ENCODE data around the gene SLC22A12.
"Not testable (repeated sequence)": the region's sequence is repeated elsewhere in the genome, so short reads cannot be mapped to it uniquely, and the experiment has no call there.

Gene SLC22A12

DNA sequence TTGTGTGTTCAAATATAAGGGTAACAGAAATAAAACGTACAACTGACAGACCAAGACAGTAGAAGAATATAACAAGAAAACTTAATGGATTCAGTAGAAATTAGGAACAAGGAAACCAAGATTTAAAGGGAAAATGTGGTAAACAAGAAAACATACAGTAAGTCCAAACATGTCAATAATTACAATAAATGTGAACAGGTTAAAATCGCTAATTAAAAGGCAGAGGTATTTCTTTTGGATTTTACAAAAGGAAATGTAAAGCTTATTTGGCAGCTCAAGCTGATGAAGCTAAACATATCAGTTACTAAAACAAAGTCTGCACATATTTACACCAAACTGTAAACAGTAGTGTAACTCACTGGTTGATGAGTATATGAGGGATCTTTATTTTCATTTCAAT is 2.3 kb upstream of the SLC22A12 start:
- no peak for DNase-seq

DNA sequence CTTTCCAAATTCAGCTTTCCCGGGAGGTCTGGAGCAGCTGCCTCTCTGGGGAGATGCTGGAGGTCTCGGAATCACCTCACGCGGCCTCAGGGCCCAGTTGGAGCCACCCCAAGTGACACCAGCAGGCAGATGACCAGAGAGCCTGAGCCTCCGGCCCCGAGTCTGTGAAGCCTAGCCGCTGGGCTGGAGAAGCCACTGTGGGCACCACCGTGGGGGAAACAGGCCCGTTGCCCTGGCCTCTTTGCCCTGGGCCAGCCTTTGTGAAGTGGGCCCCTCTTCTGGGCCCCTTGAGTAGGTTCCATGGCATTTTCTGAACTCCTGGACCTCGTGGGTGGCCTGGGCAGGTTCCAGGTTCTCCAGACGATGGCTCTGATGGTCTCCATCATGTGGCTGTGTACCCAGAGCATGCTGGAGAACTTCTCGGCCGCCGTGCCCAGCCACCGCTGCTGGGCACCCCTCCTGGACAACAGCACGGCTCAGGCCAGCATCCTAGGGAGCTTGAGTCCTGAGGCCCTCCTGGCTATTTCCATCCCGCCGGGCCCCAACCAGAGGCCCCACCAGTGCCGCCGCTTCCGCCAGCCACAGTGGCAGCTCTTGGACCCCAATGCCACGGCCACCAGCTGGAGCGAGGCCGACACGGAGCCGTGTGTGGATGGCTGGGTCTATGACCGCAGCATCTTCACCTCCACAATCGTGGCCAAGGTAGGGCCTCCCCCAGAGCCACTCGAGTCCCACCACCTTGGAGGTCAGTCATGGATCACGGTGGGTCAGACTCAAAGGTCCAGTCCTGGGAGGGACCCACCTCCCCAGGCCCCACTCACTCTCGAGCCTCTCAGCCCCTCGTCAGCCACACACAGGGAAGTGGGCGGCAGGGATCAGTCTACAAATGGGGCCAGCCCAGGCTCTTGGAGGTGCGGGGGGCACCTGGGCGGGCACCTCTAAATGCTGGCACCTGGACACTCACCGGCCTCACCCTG is 525 bp downstream of the SLC22A12 start:
- no peak for DNase-seq

DNA sequence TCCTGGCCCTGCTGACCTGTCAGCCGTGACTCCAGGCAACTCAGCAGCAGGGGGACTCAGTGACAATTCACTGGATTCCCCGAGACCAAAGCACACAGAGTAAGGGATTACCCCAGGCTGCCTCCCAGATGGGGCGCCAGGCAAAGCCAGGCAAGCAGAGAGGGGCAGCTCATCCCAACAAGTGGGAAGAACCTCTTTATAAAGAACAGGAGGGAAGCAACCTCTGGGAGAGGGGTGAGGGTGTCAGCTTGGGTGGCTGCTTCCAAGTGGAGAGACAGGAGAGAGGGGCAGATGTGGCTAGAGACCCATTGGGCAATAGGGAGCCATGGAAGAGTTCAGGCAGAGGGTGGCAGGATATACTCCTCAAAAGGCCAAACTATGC is 1.2 kb downstream of the SLC22A12 start:
- DNase-seq = no peak

DNA sequence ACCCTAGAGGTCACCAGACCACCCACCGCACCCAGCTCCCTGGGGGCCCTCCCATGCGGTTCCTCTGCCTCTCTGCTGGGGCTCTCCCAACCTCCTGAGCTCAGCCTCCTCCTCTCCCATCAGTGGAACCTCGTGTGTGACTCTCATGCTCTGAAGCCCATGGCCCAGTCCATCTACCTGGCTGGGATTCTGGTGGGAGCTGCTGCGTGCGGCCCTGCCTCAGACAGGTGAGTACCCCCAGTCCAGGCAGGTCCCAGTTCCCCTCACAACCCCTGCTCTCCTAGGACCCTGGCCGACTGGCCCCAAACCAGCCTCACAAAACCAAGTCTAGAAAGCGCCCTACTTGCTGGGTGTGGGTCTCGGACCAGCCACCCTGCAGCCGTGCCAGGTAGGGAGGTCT is 1.6 kb downstream of the SLC22A12 start:
- no peak for DNase-seq

DNA sequence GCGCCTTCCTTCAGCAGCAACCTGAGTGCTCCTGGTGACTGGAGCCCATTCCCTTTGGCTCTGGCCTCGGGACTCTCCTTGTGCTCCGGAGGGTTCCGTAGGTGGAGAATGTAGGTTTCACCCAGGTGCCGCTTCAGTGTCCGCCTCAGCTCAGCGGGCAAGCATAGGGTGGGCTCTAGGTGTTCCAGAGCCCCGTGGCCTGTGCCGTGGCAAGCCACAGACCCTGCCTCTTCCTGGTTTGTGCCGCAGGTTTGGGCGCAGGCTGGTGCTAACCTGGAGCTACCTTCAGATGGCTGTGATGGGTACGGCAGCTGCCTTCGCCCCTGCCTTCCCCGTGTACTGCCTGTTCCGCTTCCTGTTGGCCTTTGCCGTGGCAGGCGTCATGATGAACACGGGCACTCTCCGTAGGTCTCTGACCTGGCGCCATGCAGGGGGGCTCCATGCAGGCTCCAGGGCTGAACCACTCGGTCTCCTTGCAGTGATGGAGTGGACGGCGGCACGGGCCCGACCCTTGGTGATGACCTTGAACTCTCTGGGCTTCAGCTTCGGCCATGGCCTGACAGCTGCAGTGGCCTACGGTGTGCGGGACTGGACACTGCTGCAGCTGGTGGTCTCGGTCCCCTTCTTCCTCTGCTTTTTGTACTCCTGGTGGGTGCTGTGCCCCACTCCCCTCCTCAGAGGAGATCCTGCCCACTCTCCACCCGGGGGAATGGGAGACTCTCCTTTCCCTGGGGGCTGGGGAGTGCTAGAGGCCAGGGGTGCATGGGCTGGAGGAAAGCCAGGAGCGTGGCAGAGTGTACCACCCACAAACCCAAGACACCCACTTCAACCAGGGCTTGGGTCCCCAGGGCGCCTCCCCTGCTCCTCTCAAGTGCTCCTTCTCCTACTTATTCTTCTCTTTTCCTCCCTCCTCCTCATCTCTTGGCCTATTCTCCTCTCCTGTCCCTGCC is 2.4 kb downstream of the SLC22A12 start:
- DNase-seq = no peak

DNA sequence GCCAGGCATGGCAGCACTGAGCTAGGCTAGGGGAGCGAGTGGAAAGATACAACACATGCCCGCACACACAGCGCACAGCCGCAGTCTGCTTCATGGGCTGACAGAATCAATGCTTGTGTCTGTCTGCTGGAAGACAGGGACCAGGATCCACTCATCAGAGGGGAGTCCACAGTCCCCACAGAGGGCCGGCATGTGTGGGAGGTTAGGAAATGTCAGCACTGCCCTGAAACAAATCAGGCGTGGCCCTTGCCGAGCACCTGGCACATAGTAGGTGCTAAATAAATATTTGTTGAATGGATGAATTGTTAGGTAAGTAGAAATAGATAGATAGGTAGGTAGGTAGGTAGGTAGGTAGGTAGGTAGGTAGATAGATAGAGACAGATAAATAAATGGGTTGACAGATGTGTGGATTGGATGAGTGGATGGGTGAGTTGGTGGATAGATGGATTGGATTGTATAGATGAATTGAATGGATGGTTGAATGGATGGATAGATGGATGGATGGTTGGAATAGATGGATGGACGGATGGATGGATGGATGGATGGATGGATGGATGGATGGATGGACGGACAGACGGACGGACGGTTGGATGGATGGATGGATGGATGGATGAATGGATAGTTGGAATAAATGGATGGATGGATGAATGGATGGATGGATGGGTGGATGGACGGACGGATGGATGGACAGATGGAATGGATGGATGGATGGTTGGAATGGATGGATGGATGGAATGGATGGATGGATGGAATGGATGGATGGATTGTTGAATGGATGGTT is 3.3 kb downstream of the SLC22A12 start:
- DNase-seq = no peak

DNA sequence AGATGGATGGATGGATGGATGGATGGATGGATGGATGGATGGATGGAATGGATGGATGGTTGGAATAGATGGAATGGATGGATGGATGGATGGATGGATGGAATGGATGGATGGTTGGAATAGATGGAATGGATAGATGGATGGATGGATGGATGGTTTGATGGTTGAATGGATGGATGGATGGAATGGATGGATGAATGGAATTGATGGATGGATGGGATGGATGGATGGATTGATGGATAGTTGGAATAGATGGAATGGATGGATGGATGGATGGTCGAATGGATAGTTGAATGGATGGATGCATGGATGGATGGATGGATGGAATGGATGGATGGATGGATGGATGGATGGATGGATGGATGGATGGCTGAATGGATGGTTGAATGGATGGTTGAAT is 4.9 kb downstream of the SLC22A12 start:
- DNase-seq = not testable (repeated sequence)

DNA sequence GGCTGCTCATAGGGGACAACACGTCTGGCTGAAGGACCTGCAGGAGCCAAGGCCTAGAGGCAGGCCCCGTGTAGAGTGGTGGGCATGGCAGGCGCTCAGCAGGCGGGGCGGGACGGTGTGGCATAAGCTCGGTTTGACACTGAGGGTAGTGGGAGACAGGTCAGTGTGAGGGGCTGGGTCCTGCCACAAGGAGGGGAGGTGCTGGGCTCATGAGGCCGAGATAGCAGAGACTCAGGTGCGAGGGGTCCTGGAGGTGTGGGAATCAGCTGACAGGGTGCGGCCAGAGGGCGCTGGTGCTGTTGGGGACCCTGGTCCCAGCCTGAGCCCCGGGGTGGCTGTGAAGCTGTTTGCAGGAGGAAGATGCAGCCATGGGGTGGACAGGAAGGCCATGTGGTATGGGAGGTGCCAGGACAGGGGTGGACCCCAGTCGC is 6.7 kb downstream of the SLC22A12 start:
- no peak for DNase-seq

DNA sequence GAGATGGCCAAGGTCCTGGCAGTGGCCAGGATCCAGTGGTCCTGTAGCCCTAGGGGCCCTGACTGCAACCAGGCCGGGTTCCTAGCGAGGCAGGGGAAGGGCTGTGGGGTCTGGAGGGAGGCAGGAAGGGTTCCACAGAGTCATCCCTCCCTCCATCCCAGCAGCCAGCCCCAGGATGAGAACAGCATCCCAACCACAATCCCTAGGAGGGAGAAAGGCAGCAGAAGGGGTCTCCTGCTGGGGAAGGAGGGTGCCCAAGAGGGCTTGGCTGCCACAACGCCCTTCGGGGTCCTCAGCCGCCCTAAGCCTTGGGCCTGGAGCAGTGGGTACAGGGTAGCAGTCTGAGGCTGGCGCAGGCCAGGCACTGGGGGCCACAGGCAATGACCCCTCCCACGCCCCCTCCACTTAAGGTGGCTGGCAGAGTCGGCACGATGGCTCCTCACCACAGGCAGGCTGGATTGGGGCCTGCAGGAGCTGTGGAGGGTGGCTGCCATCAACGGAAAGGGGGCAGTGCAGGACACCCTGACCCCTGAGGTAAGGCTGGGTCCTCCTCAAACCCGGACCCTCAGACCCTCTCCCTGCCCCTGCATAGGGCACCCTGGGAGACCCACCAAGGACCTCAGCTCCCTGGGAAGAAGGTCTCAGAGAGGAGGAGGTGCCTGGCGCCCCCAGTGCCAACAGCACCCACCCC is 7.2 kb downstream of the SLC22A12 start:
- no peak for DNase-seq

DNA sequence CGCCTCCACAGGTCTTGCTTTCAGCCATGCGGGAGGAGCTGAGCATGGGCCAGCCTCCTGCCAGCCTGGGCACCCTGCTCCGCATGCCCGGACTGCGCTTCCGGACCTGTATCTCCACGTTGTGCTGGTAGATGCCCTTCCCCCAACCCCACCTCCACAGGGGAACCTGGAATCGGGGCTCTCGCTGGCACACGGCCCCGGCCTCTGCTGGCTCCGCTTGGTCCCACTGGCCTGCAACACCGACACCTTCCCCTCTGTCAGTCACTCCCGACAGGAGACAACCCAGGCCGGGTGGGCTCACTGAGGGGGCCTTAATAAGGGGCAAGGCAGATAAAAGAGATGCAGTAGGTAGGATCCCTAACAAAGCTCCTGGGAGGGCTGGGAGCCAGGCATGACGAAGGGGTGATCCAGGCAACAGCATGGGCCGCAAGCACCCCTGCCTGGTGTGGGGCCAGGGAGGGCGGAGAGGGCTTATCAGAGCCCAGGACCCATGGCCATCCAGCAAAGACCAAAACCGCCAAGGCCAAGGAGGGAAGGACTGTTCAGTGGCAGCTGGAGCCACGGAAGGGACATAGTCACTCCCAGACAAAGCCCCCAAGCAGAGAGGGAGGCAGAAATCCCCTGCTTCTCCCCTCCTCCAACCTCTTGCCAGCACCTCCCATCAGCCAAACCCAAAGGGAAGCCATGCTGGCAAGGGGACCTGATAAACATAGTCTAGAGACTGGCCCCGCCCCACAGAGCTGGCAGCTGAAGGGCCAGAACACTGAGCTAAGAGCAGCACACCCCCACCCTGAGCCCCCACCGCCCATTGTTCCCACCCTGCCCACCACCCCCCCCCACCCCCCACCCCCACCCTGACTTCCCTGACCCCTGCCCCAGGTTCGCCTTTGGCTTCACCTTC is 8.0 kb downstream of the SLC22A12 start:
- no peak for DNase-seq

DNA sequence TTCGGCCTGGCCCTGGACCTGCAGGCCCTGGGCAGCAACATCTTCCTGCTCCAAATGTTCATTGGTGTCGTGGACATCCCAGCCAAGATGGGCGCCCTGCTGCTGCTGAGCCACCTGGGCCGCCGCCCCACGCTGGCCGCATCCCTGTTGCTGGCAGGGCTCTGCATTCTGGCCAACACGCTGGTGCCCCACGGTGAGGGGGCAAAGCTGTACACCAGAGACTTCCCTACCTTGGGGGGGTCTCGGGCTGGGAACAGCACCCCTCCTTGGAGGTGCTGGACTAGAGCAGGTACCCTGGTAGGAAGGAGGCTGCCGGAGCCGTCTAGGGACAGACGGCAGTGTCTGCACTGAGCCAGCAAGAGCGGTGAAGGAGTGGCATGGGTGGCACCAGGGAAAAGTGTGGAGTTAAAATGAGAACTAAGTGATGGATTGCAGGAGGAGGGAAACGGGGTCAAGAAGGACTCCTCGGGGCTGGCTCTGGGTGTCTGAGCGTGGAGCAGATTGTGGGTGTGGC is 8.7 kb downstream of the SLC22A12 start:
- no peak for DNase-seq

DNA sequence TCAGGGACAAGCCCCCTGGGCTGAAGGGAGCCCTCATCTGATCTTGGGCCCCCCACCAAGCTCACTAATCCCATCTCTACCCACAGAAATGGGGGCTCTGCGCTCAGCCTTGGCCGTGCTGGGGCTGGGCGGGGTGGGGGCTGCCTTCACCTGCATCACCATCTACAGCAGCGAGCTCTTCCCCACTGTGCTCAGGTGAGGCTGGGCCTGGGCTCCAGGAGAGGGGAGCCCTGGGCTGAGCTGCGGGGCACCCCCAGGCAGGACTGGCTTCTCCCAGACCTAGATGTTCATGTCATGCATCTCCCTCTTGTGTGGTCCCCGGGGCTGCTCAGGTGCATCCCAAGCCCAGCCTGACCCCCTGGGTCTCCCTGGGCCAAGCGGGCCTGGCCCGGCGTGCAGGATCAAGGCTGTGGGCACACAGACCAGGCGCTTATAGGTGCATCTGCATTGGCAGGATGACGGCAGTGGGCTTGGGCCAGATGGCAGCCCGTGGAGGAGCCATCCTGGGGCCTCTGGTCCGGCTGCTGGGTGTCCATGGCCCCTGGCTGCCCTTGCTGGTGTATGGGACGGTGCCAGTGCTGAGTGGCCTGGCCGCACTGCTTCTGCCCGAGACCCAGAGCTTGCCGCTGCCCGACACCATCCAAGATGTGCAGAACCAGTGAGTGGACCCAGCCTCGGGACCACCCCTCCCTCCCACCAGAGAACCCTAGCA is 9.4 kb downstream of the SLC22A12 start:
- no peak for DNase-seq

DNA sequence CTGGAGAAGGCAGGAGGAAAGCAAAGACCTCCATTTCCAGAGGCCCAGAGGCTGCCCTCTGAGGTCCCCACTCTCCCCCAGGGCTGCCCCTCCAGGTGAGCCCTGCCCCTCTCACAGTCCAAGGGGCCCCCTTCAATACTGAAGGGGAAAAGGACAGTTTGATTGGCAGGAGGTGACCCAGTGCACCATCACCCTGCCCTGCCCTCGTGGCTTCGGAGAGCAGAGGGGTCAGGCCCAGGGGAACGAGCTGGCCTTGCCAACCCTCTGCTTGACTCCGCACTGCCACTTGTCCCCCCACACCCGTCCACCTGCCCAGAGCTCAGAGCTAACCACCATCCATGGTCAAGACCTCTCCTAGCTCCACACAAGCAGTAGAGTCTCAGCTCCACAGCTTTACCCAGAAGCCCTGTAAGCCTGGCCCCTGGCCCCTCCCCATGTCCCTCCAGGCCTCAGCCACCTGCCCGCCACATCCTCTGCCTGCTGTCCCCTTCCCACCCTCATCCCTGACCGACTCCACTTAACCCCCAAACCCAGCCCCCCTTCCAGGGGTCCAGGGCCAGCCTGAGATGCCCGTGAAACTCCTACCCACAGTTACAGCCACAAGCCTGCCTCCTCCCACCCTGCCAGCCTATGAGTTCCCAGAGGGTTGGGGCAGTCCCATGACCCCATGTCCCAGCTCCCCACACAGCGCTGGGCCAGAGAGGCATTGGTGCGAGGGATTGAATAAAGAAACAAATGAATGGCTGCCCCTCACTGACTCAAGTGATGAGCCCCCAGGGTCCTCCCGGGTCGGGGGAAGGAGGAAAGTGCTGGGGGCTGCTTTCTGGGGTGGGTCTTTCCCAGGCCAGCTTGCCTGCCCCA is 10.8 kb downstream of the SLC22A12 start:
- DNase-seq = no peak

DNA sequence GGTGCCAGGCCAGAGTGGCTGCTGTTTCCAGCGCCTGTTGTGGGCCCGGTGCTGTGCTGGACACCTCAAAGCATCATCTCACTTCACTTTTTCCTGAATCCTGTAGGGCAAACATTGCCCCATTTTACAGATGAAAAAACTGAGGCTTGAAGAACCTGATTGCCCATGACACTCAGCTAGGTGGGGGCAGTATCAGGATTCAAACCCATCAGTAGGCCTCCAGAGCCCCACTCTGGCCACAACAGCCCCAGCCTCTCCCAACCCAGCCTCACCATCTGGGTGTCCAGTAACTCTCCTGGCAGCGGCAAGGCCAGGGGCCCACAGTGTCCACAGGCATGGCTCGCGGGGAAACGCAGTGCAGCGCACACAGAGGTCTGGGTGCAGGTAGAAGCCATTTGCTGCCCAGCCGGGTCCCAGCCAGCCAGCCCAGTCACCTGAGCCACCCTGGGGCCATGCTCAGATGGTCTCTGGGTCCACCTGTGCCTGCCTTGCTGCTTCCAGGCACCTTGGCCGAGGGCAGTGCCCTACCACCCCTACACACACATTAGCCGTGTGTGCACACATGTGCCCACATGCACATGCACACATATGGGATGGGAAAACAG is 11.5 kb downstream of the SLC22A12 start:
- no peak for DNase-seq

DNA sequence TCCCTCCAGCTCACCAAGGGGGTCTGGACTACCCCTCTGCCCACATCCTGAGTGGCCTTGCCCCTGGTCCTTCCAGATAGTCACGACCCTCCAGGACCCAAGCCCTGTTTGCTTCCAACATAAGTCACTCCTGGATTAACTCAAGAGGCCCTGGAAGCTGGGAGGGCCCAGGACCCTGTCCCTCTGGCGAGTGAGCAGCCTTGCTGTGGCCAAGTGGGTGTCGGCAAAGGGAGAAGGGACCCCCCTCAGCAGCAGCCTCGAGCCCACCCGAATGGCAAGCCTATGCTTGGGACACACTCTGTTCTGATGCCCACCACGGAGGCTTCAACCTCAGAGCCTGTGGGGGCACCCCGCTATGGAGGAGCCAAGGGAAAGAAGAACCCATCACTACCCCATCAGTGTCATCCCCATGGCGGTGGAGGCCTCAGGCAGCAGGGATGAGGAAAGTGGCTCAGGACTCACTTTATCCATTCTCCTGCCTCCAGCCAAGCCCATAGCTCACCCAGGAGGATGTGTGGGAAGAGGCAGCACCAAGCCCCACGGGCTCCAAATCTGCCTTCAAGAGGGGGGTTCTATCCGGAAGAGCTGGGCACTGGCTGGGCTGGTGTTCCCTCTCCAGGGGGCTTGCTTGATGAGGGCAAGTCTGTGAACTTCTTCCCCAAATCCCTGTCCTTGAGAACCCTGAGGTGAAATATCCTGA is 12.5 kb downstream of the SLC22A12 start:
- no peak for DNase-seq

DNA sequence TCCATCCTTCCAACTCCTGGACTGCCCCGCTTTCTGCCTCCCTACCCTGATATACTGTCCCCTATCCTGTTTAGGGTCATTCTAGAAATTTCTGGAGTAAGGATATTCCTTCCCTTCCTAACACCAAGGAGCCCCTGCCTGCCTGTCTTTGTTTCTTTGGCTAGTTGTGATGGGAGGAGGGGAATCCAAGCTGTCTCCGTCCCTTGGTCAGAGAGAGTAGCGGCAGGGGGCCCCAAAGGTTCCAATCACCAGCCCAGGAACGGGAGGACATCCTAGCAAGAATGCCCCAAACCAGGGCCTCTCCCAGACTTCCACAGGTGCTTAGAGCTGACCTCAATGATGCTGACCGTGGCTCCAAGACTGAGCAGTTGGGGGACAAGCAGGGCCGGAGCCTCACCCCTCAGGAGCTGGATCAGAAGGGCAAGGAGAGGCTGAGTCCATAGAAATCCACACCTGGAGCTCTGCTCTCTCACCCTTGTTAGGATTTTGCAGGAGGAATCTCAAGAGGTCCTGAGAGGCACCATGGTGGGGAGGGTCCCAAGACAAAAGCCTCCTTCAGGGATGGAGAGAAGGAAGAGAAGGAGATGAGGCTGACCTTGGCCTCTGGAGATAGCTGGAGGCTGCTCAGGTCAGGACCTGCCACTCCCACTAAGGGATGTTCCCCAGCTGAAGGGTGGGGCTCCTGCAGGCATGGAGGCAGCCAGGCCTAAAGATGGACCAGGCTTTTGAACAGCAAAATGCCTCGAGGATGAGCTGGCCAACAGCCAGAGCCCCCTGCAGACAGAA is 13.6 kb downstream of the SLC22A12 start:
- DNase-seq = no peak

DNA sequence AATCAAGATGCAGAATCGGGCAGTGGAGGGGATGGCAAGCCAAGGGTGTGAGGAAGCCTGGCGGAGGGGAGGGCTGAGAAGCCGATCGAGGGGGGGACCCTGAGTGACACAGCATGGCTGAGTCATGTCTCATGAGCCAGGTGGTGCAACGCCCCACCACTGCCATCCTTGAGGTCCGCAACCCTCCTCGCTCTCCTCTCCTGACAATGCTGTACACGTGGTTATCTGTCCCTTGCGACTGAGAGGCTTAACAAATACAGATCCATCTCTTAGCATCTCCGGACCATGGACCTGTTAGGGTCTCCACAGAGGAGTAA is 14.2 kb downstream of the SLC22A12 start:
- no peak for DNase-seq

Measured in fibroblast of skin of scalp (primary cell).